HG02973 (cell line): ENCODE data around the gene DAP3.
"Not testable (repeated sequence)": the region's sequence is repeated elsewhere in the genome, so short reads cannot be mapped to it uniquely, and the experiment has no call there.

Experiments used
- ATAC-seq: cut with Tn5 transposase; IDR thresholded peaks from one replicate; pipeline ENCODE4 v1.9.1; 2021; ENCODE audit warnings: moderate library complexity; ENCODE audit not compliant: unreplicated experiment

The DAP3 gene

GRCh38 chr1:155715777-155716176 is 26.9 kb downstream of the DAP3 start:
- ATAC-seq: no peak

GRCh38 chr1:155717041-155717440 is 28.1 kb downstream of the DAP3 start:
- ATAC-seq: peak; percentile 71

GRCh38 chr1:155718524-155719115 is 29.7 kb downstream of the DAP3 start:
- not testable (repeated sequence) for ATAC-seq

DNA sequence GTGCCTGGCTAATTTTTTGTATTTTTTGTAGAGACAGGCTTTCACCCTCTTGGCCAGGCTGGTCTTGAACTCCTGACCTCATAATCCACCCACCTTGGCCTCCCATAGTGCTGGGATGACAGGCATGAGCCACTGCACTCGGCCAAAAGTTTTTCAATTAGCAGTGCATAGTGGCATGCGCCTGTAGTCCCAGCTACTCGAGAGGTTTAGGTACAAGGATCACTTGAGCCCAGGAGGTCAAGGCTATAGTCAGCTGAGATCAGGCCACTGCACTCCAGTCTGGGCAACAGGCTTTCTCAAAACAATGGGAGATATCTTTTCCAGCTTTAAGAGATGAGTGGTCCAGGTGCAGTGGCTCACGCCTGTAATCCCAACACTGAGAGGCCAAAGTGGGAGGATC is 30.8 kb downstream of the DAP3 start:
- ATAC-seq: no peak

- no peak for ATAC-seq
Observed at GRCh38 chr1:155725142-155725541, 36.3 kb downstream of the DAP3 start.

DNA sequence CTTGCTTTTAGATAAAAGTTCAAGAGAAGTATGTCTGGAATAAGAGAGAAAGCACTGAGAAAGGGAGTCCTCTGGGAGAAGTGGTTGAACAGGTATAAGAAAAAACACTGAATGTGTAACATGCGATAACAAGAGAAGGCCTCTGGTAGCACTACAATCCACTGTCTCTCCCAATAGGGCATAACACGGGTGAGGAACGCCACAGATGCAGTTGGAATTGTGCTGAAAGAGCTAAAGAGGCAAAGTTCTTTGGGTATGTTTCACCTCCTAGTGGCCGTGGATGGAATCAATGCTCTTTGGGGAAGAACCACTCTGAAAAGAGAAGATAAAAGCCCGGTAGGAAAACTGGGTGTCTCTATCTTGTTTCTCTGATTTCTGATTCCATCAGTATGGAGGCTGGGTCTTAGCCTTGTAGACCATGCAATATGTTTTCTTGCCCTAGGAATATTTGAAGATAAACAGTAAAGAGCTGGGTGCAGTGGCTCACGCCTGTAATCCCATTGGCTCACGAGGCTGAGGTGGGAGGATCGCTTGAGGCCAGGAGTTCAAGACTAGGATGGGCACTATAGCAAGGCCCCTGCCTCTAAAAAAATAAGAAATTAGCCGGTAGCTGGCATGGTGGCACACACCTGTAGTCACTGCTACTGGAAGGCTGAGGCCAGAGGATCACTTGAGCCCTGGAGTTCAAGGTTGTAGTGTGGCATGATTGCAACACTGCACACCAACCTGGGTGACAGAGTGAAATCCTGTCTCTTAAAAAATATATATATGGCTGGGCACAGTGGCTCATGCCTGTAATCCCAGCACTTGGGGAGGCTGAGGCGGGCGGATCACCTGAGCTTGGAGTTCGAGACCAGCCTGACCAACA is 40.4 kb downstream of the DAP3 start:
- ATAC-seq: no peak

DNA sequence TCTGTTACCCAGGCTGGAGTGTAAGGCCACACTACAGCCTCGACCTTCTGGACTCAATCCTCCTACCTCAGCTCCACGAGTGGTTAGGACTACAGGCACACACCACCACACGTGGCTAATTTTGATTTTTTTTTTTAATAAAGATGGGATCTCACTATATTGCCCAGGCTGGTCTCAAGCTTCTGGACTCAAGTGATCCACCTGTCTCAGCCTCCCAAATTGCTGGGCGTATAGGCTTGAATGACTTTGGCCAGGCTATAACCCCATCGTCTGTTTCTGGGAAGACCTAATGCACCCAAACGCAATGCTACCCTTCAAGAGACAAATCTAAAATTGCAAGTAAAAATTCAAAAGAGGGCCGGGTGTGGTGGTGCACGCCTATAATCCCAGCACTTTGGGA is 52.1 kb downstream of the DAP3 start:
- no peak for ATAC-seq

DNA sequence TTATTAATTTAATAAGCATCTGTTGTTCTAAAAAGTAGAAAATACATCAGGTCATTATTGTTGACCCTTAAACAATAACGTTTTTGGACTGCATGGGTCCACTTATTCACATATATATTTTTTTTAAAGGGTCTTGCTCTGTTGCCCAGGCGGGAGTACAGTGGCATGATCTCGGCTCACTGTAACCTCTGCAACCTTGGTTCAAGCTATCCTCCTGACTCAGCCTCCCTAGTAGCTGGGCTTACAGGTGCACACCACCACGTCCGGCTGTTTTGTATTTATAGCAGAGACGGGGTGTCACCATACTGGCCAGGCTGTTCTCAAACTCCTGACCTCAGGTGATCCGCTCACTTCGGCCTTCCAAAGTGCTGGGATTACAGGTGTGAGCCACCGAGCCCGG is 53.0 kb downstream of the DAP3 start:
- ATAC-seq: no peak

- ATAC-seq: no peak
Observed at GRCh38 chr1:155744711-155745283, 55.9 kb downstream of the DAP3 start.

DNA sequence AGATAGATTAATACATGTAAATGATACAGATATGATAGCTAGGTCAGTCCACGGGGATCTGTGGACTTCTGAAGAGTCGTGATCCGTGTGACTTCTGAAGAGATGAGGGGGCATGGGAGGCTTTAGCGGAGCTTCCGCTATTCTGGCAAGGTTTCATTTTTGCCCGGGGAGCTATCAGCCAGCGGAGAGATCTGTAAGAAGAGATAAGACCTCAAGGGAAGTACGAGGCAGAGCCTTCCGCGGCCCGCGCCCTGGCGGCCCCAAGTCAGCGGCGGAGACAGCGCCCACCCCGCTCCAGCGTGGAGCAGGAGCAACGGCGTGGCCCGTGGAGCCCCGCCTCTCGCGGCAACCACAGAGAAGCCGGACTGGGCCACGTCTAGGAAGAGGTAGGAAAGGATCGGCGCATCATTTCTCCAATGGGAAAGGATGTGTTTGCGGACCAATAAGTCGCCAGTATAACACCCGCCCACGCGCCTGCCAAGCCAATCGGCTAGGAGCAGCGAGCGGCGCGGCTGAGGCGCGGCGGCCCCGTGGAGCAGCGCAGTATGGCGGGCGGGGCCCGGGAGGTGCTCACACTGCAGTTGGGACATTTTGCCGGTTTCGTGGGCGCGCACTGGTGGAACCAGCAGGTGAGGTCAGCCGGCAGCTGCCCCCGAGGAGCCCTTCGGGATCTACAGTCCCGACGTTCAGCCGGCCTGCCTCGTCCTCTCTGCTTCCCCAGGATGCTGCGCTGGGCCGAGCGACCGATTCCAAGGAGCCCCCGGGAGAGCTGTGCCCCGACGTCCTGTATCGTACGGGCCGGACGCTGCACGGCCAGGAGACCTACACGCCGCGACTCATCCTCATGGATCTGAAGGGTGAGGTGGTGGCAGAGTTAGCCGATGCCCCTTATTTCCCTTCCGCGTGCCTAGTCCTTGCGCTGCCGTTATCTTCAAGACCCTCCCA is 56.7 kb downstream of the DAP3 start:
- ATAC-seq: peak; percentile 87

DNA sequence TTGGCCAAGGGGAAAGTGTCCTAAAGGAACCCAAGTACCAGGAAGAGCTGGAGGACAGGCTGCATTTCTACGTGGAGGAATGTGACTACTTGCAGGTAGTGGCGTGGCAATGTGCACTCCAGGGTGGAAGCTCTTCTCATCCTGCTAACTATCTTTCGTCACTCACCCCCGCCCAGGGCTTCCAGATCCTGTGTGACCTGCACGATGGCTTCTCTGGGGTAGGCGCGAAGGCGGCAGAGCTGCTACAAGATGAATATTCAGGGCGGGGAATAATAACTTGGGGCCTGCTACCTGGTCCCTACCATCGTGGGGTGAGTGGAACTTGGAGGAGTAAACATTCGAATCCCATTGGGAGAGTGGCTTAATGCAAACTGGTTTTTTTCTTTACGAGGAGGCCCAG is 58.7 kb downstream of the DAP3 start:
- not testable (repeated sequence) for ATAC-seq

GRCh38 chr1:155748141-155748540 is 59.2 kb downstream of the DAP3 start:
- ATAC-seq: not testable (repeated sequence)

GRCh38 chr1:155759017-155759416 is 70.1 kb downstream of the DAP3 start:
- ATAC-seq: not testable (repeated sequence)

DNA sequence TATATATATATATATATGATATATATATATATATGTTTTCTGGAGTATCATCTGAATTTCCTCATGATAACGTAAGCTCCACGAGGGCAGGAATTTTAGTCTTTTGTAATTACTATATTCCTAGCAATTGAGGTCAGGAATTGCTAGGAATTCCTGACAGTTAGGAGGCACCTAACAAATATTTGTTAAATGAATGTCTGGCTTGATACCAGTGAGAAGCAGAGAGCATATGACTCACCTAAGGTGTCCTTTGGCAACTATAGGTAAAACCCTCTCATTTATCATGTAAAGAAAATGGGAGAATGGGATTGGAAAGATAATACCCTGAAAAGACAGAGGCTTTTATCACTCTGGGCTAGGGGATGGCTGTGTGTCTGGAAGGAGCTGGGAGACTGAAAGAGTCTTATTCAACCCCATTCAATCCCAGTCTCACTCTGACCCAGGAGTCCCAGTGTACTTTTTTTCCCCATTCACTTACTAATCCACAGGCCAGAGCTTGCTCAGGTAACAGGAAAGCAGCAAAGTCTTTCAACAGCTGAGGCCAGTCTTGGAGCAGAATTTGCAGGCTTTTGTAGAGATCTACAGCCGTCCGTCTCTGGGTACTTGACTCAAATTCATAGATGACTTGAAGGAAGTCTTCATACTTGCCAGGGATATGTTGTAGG is 71.2 kb downstream of the DAP3 start:
- ATAC-seq: no peak

DNA sequence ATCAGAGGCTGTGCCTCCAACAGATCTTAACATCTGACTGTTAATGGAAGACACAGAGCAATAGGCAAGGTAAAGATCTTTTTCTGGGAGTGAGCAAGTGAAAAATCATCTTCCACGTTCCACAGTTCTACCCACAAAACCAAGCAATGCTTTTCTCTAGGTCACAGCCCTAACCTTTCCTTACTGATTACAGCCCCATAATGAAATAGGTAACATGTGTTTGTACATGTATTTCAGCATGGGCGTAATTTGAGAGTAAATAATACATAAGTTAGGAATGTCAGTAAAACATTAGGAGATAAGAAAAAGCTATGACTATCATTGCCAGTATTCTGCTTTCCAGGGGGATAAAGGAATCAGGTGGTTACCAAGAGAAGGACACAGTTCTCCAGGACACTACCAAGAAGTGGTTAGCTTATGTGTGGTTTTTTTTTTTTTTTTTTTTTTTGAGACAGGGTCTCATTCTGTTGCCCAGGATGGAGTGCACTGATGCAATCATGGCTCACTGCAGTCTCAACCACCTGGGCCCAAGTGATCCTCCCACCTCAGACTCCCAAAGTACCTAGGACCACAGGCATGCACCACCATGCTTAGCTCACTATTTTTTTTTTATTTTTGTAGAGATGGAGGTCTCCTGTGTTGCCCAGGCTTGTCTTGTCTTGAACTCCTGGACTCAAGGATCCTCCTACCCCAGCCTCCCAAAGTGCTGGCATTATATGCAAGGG is 72.0 kb downstream of the DAP3 start:
- ATAC-seq: no peak

GRCh38 chr1:155761736-155762405 is 73.0 kb downstream of the DAP3 start:
- ATAC-seq: no peak

DNA sequence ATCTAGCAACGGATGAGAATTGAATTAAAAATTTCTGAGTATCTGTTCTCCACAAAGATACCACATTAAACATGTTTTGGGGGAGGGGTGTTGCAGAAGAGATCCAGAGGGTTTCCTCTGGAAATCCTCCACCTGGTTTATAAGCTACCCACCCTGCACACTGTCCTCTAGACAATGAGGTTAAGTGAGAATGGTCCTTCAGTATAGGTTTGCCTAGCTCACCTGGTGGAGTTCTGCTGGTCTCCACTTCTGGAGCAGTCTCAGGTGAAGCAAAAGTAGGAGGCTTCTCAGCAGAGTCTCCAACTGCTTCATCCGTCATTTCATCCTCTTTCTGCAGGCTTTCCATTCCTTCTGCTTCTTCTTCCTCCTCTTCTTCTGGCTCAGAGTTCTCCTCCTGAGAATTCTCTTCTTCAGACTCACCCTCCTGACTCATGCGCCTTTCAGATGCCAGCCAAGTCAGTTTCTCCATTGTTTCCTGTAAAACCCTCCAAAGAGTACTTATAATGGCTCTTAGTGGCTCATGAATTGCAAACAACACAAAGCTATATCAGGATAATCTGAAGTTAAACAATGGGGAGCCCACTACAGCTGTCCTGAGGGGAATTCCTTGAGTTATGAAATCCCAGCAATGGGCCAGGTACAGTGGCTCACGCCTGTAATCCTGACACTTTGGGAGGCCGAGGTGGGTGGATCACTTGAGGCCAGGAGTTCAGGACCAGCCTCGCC is 74.4 kb downstream of the DAP3 start:
- ATAC-seq: not testable (repeated sequence)

GRCh38 chr1:155763989-155764388 is 75.1 kb downstream of the DAP3 start:
- not testable (repeated sequence) for ATAC-seq
